Stimulated activated naive CD8-positive, alpha-beta T cell treated with anti-CD3 and anti-CD28 coated beads, Interleukin-15, Interleukin-2, amounts not matched to agents 100 U/mL and 50 U/mL, for 24 hours (primary cell): ENCODE results near the gene SLC19A2.

ENCODE experiments used
- ATAC-seq: fragments of 150-1000 bp; cut with Tn5 transposase; one replicate; pipeline ENCODE4 v1.10.0; 2021
- DNase-seq: peaks from one replicate; pipeline ENCODE4 v3.0.0; 2021

The SLC19A2 gene

GRCh38 chr1:169475806-169476387 lies 9.8 kb downstream of the SLC19A2 start:
- DNase-seq (no peak), ATAC-seq (no peak)

- ATAC-seq, result no peak
- DNase-seq, result no peak
These were observed 11.3 kb downstream of the SLC19A2 start for GRCh38 chr1:169474302-169474995.

- DNase-seq (no peak), ATAC-seq (no peak)
These were observed 12.4 kb downstream of the SLC19A2 start for GRCh38 chr1:169473347-169473746.

GRCh38 chr1:169472738-169473137 lies 13.0 kb downstream of the SLC19A2 start:
- no peak for DNase-seq
- no peak for ATAC-seq

- no peak for ATAC-seq
These were observed 16.8 kb downstream of the SLC19A2 start for GRCh38 chr1:169468982-169469381.

GRCh38 chr1:169466259-169467230 lies 19.2 kb downstream of the SLC19A2 start:
- no peak for ATAC-seq

More at GRCh38 chr1:169468982-169469381, 16.8 kb downstream of the SLC19A2 start:
- no peak for DNase-seq

GRCh38 chr1:169465281-169465680 lies 20.5 kb downstream of the SLC19A2 start:
- ATAC-seq (no peak), DNase-seq (no peak)

More at GRCh38 chr1:169466259-169467230, 19.2 kb downstream of the SLC19A2 start:
- DNase-seq, result peak; percentile 28

GRCh38 chr1:169462385-169462784 lies 23.4 kb downstream of the SLC19A2 start:
- DNase-seq (no peak), ATAC-seq (no peak)

GRCh38 chr1:169461390-169462000 lies 24.2 kb downstream of the SLC19A2 start:
- no peak for DNase-seq
- no peak for ATAC-seq

- ATAC-seq (no peak), DNase-seq (peak; percentile 34)
These were observed 25.4 kb downstream of the SLC19A2 start for GRCh38 chr1:169460191-169460833.

- DNase-seq, result no peak
- ATAC-seq, result no peak
These were observed 28.3 kb downstream of the SLC19A2 start for GRCh38 chr1:169457443-169457842.

- DNase-seq (no peak), ATAC-seq (no peak)
These were observed 29.7 kb downstream of the SLC19A2 start for GRCh38 chr1:169456029-169456428.

GRCh38 chr1:169452921-169453320 lies 32.8 kb downstream of the SLC19A2 start:
- DNase-seq, result no peak
- no peak for ATAC-seq

GRCh38 chr1:169451218-169451824 lies 34.4 kb downstream of the SLC19A2 start:
- no peak for ATAC-seq
- no peak for DNase-seq

- no peak for ATAC-seq
- DNase-seq, result no peak
These were observed 41.8 kb downstream of the SLC19A2 start for GRCh38 chr1:169443923-169444322.

GRCh38 chr1:169427081-169427641 lies 58.6 kb downstream of the SLC19A2 start, which contains the start of gene CCDC181:
Gene CCDC181, minus strand, starts transcription at chr1:169427474. Its CDS starts 2,547 bp downstream, at chr1:169424927.
- peak; percentile 77 for DNase-seq
- peak; percentile 99 for ATAC-seq

- ATAC-seq, result no peak
These were observed 59.5 kb downstream of the SLC19A2 start for GRCh38 chr1:169426174-169426705.

GRCh38 chr1:169421309-169421708 lies 64.4 kb downstream of the SLC19A2 start:
- no peak for ATAC-seq
- no peak for DNase-seq

More at GRCh38 chr1:169426174-169426705, 59.5 kb downstream of the SLC19A2 start:
- DNase-seq, result no peak

- DNase-seq (no peak), ATAC-seq (no peak)
These were observed 70.8 kb downstream of the SLC19A2 start for GRCh38 chr1:169414952-169415351.
